Stimulated activated CD8-positive, alpha-beta memory T cell treated with anti-CD3 and anti-CD28 coated beads, Interleukin-4, amount 100 ng/mL, for 24 hours (primary cell): ENCODE data around the gene ZBTB43.
A peak's percentile ranks its signal among the peaks of the same experiment; 100 is the strongest.
"Not testable (repeated sequence)": the region's sequence is repeated elsewhere in the genome, so short reads cannot be mapped to it uniquely, and the experiment has no call there.

ENCODE experiments used
- DNase-seq: peaks from one replicate; pipeline ENCODE4 v3.0.0-alpha.2; 2020; ENCODE audit warnings: low read depth

Gene ZBTB43

GRCh38 chr9:126790561-126790960 is 14.3 kb upstream of the ZBTB43 start:
- DNase-seq: no peak

GRCh38 chr9:126791406-126792230 is 13.2 kb upstream of the ZBTB43 start:
- DNase-seq: no peak

GRCh38 chr9:126793686-126794417 is 11.0 kb upstream of the ZBTB43 start:
- DNase-seq: no peak

DNA sequence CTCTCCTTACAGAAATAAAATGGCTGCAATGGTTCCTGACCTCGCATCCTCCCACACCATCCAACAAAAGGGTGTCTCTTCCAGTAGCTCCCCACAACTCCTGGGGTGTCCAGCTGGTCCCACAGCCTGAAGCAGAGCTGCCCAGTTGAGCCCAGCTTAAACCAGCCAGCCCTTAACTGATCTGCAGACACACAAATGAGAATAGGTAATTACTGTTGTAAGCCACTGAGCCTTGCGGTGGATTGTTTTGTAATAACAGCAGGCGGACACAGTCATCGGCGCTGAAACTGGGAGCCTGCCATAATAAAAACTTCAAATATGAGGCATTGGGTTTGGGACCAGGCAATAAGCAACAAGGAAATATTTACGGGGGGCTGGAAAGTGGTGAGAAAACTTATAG is 10.4 kb upstream of the ZBTB43 start:
- no peak for DNase-seq

DNA sequence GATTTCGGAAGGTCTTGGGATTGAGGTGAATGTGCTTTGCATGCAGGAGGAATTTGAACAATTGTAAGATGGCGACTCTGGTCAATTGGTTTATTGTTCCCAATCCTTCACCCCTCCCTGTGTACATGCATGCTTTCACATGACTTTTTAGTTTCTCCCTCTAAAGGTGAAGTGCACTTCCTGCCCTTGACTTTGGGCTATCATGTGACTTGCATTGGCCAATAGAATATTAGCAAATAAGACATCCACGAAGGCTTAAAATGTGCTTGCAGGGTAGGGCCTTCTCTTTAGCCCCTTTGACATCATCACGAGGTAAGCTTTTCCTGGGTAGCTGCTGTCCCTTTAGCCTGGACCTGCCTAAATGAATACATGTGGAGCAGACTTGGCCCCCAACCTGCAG is 8.1 kb upstream of the ZBTB43 start:
- no peak for DNase-seq

GRCh38 chr9:126797903-126798302 is 6.9 kb upstream of the ZBTB43 start:
- no peak for DNase-seq

DNA sequence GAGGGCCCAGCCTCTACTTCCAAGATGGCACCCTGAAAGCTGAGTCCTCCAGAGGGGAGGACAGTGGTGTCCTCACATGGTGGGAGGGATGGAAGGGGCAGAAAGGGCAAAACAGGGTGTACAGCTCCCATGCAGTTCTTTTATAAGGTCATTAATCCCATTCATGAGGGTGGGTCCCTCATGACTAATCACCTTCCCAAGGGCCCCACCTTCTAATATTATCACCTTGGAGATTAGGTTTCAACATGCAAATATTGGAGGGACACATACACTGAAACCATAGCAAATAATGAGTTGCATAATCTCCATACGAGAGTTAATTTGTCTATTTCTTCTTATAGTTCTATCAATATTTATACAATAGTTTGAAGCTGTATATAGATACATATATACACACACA is 5.8 kb upstream of the ZBTB43 start:
- no peak for DNase-seq

GRCh38 chr9:126802318-126803059 is 2.4 kb upstream of the ZBTB43 start:
- no peak for DNase-seq

- DNase-seq: no peak
These were observed 593 bp upstream of the ZBTB43 start for GRCh38 chr9:126804198-126804695.

- peak; percentile 66 for DNase-seq
These were observed 868 bp downstream of the ZBTB43 start for GRCh38 chr9:126805554-126806262.

DNA sequence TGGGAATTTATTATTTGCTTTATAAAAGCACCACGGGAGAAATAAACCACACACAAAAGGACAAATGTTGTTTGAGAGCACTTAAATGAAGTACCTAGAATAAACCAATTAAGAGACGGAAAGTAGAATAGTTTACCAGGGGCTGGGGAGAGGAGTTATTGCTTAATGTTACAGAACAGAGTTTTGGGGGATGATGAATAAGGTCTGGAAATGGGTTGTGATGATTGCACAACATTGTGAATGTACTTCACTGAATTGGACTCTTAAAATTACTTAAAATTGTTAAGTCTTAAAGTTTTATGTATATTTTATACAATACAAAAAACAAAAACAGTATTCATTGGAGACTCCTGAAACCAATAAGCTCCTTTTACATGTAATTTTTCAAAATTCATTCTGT is 1.5 kb downstream of the ZBTB43 start:
- no peak for DNase-seq

DNA sequence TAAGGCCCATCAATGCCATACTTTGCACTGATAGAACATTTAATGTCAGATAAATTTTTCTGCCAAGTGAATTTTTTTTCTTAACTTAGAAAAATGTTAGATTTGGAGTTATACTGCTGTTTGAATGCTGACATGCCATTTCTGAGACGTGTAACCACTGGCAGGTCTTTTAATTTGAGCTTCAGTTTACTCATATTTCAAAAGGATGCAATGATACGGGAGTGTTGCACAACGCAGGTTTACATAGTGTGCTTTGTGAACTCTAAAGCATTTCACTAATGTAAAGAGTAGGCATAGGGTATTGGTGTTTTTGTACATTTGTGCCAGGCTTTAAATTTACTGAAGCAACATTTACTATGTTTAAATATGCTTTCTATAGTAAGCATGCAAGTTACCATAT is 4.2 kb downstream of the ZBTB43 start:
- DNase-seq: no peak

- not testable (repeated sequence) for DNase-seq
These were observed 5.4 kb downstream of the ZBTB43 start for GRCh38 chr9:126810221-126810620.

GRCh38 chr9:126813072-126813471 is 8.2 kb downstream of the ZBTB43 start:
- no peak for DNase-seq

DNA sequence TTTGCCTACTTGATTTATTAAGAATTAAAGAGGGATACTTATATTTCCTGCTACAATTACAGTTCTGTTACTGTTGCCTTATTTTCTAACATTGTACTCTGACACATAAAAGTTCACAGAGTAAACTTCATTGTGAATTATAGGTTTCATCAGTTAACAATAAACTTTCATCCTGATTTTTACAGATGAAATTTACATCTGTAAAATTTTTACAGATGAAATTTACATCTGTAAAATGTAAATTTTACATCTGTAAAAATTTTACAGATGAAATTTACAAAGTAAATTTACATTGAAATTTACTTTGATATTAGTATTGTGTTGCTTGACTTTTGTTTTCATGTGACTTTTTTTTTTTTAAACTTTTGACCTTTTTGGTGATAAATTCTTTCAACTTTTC is 9.3 kb downstream of the ZBTB43 start:
- DNase-seq: no peak

DNA sequence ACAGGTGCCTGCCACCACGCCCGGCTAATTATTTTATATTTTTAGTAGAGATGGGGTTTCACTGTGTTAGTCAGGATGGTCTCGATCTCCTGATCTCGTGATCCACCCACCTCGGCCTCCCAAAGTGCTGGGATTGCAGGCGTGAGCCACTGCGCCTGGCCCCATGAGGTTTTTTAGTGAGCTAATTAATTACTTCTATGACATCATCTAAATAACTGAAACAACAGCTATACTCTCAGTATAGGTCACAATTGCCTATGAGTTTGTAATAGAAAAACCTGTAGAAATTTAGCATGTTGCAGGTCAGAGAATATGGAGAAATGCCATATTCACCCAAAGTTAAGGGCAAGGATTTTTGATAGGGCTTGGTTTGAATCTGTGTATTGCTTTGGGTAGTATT is 12.8 kb downstream of the ZBTB43 start:
- DNase-seq: not testable (repeated sequence)

GRCh38 chr9:126818482-126818881 is 13.6 kb downstream of the ZBTB43 start:
- DNase-seq: no peak

- no peak for DNase-seq
These were observed 14.6 kb downstream of the ZBTB43 start for GRCh38 chr9:126819482-126819881.

- no peak for DNase-seq
These were observed 17.4 kb downstream of the ZBTB43 start for GRCh38 chr9:126822278-126822677.

GRCh38 chr9:126822873-126823272 is 18.0 kb downstream of the ZBTB43 start:
- no peak for DNase-seq

- not testable (repeated sequence) for DNase-seq
These were observed 19.2 kb downstream of the ZBTB43 start for GRCh38 chr9:126824052-126824451.

DNA sequence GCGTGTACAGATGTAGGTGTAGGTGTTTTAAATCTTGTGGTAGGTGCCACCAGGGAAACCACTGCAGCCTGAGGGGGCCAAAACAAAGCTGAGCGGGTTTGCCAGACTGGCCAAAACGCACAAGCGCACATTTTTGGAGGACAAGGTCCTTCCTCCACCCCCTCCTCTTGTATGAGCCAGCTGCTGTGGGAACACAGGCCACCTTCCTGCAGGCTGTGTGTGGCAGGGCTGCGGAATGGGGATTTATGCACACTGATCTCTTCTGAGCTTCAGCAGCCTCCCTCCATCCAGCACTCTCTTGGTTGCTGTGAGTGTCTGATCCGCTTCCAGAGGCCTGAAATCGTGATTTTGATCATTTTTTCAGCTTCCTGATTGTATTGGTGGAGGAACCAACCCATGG is 22.4 kb downstream of the ZBTB43 start:
- DNase-seq: no peak
